Fibroblast of skin of scalp (primary cell): ENCODE results near the gene CFAP77.
A peak's percentile ranks its signal among the peaks of the same experiment; 100 is the strongest.

ENCODE experiments used
- DNase-seq: peaks from one replicate; pipeline ENCODE4 v3.0.0-alpha.2; 2013

CFAP77 gene

GRCh38 chr9:132519033-132519432, 109.0 kb downstream of the CFAP77 start:
- DNase-seq, result no peak

DNA sequence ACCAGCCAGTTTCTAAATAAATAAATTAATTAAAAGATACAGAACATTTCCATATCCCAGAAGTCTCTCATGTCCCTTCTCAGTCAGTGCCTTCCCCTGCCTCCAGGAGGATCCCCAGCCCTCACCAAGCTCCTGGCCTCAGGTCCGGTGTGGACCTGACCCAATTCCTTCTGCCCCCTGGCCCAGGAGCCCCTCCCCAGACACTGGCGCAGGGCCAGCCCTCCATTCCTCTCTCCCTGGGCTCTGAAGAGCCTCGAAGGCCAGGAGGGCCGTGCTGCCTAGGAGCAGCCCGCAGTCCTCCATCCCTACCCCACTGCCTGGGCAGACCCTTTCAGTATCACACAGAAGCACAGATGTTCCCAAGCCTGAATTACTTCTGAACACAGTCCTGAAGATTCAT, 110.6 kb downstream of the CFAP77 start:
- no peak for DNase-seq

DNA sequence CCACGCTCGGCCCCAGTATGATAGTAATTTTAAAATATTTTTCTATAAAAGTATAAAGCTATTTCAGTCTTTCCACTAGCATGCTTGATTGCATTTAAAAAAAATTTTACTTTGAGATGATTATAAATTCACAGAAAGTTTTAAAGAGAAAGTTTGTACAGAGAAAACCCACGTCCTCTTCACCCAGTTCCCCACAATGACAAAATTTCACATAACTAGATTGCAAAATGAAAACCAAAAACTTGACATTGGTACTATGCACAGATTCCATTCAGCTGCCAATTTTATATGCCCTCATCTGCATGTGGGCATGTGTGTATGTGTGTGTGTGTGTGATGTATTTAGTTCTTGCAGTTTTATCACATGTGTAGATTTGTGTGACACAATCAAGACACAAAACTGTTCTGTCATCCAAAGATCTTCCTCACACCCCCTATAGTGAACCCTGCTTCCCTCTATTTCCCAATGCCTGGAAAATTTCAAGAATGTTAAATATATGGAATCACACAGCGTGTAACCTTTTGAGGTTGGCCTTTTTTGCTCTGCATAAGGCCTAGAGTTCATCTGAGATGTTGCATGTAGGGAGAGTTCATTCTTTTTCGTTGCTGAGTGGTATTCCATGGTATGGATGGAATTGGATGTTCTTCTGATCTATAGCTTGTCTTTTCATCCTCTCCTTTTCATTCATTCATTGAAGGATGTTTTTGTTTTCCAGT, 115.5 kb downstream of the CFAP77 start:
- DNase-seq, result no peak

- no peak for DNase-seq
These were observed 121.2 kb downstream of the CFAP77 start for GRCh38 chr9:132531195-132531594.

GRCh38 chr9:132531710-132532570, 121.9 kb downstream of the CFAP77 start:
- DNase-seq, result no peak

GRCh38 chr9:132534832-132535231, 124.8 kb downstream of the CFAP77 start:
- DNase-seq, result no peak

GRCh38 chr9:132536124-132536523, 126.1 kb downstream of the CFAP77 start:
- DNase-seq, result no peak

DNA sequence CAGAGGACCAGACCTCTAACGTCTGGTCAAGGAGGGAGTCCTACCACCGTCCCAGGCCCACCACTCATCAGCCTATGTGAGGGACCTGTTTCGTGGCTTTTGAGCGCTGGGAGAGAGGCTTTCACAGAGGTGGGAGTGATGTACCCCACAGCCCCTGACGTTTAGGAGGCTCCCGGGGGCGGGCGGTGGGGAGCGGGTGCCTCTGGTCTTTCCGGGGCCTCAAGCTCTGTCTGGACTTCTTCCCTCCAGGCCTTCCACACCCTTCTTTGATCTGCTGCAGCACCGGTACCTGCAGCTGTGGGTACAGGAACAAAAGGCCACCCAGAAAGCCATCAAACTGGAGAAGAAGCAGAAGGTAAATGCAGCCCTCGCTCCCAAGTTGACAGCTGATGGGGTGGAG, 127.3 kb downstream of the CFAP77 start:
- no peak for DNase-seq

- no peak for DNase-seq
These were observed 128.1 kb downstream of the CFAP77 start for GRCh38 chr9:132538071-132538470.

- DNase-seq, result no peak
These were observed 129.1 kb downstream of the CFAP77 start for GRCh38 chr9:132539096-132539495.

DNA sequence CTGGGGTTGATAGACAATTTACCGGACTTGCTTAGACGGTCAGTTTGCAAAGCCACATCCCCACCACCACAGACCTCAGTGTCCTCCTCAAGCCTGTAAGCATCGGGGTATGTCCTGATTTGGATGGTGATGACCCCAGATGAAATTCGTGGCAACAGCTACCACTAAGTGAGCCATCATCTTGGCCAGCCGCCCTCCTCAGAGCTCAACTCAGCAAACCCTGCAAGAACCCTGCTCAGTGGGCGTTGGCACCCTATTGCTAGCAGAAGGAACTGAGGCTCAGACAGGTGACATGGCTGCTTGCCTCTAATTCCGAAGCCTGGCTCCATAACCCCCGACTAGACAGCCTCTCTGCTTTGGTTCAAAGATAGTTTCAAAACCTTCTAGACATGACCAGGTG, 131.0 kb downstream of the CFAP77 start:
- DNase-seq, result no peak

DNA sequence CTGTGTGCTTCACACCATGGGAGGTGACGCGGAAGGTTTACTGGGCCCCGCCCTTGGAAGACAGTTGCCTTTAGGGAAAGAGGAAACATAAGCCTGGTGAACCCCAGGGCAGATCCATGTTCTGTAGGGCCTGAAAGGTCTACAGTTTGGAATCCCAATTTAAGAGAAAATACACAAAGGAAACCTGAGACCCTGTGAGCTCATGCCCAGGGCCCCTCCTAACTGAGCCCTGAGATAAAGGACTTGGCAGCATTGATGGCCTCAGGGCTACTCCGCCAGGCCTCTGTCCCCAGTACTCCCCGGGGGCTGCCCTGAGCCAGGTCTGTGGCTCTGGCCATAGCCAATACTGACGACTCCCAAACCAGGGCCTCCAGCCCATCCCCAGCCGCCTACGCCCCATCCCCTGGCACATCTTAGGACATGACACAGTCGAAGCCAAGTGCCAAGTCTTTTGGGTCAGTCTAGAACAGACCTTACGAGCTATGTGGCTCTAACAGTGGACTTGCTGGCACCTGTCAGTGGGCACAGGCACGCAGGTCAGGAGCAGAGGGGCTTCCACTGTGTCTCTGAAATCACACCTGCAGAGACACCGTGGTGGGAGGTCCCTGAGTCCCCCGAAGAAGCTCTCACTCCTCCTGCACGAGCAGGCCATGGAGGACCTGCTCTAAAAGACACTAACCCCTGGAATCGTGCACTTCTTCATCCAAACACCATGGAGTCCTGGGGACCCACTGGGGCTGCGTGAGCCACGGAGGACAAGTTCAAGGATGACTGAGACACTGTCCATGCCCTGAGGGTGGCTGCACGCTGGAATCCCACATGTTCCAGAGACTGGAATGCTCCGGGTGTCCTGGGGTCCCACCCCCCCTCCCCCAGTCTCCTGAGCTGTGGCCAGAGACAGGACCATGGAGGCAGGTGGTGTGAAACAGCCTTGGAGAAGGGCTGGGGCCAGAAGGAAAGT, 132.1 kb downstream of the CFAP77 start:
- DNase-seq, result no peak

DNA sequence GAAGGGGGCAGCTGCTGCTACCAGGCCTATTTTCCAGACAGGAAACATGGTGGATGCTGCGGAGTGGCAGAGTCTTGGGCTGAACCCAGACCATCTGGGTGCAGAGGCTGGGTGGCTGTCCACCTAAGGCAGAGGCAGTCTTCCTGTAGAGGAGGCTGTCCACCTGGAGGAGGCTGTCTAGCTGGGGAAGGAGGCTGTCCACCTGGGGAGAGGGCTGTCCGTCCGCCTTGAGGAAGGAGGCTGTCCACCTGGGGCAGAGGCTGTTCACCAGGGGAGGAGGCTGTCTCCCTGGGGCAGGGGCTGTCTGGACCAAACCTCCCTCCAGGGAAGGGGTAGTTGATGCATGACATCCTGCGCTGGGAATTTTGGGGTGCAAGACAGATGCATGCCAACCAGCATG, 133.2 kb downstream of the CFAP77 start:
- DNase-seq, result no peak

DNA sequence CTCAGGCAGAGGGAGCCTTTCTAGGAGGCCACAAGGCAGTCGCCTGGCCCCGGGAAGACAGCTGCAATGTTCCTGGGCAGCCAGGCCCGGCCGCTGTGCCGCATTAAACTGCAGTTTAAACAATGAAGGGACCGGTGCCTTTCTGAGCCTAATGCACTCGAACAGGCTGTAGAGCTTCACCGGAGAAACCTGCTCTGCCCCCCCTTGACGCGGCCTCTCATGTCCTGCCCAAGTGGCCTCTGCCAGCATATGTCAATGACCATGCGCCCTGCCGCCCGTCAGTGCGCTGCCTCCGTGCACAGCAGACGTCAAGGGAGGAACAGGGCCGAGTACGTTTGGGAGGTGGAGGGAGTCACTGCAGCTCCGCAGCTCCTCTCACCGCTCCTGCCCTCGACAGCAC, 133.9 kb downstream of the CFAP77 start:
- DNase-seq, result no peak

DNA sequence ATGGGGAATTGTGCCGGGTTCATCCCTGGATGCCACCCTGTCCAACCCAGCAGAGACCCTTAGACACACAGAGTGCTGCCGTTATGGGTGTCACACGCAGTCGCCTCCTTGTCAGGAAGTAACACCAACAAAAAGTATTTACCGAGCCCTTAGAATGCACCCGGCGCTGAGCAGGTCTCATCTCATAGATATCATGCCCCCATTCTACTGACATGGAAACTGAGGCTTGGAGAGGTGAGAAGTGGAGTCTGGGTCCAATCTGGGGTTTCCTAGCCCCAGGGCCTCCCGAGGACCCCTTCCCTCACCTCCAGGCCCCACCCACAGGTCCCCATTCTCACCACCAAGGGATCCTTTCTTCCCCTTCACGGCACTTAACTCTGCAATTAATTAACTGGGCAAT, 135.6 kb downstream of the CFAP77 start:
- no peak for DNase-seq

DNA sequence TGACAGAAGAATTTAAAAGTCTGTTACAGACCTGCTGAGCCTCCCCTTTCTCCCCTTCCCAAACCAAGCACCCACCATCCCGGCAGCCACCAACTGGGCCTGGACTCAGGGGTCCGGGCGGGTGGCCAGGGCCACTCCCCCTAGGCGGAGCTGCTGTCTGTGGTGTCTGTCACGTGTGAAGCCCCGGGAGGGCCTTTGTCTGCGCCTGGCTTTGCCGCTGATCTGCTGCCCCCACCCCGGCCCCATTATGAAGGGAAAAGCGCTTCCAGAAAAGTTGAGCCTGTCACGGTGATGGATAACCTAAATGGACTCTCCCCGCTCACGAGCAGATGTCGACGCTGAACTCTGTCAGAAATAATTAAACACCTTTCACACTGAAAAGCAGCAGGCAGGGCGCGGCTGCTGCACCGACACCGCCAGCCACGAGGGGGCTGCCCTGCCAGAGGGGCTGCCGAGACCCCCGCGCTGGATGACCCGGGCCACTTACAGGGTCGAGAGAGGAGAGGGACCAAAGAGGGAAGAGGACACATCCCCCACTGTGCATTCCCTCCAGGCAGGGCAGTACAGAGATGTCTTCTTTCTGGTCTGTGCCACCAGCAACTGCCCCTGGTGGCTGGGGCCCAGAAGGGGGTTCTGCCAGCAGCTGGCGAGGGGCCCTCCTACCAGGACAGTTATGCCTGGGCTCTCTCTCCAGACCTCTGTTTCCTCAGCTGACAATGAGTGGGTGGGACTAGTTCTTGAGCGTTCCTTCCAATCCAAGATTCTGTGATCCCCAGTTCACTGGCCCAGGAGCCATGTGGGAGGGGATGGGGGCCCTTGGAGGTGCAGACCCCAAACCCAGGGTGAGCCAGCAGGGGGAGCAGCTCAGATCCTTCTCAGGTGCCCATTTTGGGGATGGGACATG, 136.4 kb downstream of the CFAP77 start:
- peak; percentile 49 for DNase-seq

DNA sequence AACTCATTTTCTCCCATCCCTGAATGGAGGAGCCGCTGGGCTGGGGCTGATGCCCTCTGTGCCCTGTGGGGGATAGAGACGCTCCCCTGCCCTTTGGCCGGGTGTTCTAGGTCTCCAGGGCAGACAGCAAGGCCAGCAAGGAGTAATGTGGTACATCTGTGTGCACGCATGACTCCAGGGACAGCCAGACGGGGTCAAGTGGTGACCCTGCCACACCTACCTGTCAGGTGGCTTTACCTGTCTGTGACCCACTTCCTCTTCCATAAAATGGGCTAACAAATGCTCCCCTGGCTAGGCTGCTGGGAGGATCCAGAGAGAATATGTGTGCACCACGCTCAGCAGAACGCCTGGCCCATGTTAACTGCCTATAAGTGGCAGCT, 137.0 kb downstream of the CFAP77 start:
- DNase-seq, result no peak

- DNase-seq, result no peak
These were observed 137.4 kb downstream of the CFAP77 start for GRCh38 chr9:132547436-132547835.

DNA sequence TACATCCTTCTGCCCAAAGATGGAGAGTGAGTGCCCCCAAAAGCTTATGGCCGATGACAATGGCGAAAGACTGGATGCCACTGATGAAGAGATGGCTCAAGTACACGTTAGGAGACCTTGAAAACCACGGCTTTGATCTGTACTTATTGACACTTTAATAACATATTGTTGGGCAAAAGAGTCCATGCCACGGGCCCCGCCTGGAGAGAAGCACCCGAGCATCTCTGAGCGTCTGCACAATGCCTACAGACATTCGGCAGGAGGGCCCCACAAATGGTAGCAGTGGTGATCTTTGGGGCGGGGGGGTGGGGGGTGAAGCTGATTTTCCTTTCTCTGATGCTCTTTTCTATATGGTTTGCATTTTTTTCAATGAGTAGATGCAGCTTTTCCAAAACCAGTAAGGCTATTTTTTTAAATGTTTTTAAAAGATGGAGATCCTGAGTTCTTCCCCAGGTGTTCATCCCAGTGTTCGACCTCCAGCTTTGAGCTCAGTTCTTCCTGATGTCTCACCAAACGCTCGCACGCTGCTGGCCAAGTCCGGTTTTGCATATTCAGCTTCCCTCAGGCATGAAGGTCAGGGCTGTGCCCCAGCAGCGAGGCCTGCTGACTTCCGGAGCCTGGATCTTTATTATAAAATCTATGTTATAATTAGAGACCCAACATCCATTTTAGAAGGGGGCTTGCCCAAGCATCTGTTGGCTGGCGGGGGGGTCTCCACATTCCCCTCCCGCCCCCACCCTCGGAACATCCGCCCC, 138.1 kb downstream of the CFAP77 start:
- no peak for DNase-seq

DNA sequence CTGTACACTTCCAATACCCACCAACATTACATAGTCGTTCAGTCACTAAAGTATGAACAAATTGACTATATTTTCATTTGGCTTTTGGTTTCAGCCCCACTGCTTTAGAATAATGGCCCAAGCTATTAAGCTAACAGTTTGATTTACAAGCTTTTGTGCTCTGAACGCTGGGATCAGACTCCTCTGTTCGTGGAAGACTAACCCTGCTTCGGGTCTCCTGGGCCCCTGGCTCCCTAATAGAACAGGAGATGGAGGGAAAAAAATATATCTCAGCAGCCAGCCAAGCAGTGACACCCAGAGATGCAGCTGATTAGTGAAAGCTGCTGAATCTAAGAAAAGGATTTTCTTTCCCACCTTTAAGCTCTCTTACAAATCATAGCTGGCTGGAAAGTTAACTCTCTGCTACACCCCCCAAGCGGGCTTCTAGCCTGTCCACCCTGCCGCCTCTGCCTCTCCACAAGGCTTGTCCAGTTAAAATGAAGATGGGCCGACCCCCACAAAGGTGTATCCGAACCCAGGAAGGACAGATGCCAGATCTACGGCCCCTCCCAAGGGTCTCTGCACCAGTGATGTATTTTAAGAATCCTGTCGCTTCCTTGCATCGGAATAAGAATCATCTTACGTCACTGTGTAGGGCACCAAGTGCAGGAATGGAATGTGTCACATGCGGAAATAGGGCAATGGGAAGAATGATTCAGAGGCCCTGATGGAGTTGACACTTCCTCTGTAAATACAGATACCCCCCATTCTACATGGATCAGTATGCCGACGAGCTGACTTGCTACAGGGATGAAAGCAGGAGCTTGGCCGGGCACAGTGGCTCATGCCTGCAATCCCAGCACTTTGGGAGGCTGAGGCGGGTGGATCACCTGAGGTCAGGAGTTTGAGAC, 139.0 kb downstream of the CFAP77 start:
- DNase-seq, result peak; percentile 15
